ENCODE measurements around the gene EPAS1.

GRCh38 chr2:46424937-46425336 is 127.7 kb downstream of the EPAS1 start:
- TF ChIP-seq POLR2A (IDR thresholded peaks at IDR 0.05; ENCODE audit: control extremely low read depth in 1 of 2, low read depth in 2 of 2, low read length in 2 of 2) (no peak), CTCF (IDR thresholded peaks at IDR 0.05; ENCODE audit: control extremely low read depth in 1 of 3, insufficient read depth in 1 of 3, low read depth in 1 of 3, low read length in 3 of 3) (no peak), POU5F1 (IDR thresholded peaks at IDR 0.05; ENCODE audit: low read depth, low read length) (no peak), BRCA1 (IDR thresholded peaks at IDR 0.05; ENCODE audit: low read depth, low read length) (no peak), EP300 (IDR thresholded peaks at IDR 0.05; ENCODE audit: borderline replicate concordance in 1 of 2, low read depth in 2 of 2, low read length in 2 of 2) (no peak)
